OCI-LY7 (cell line): ENCODE measurements around the gene ZFP36L1. TPM values are rescaled to one million over a fixed set of nuclear protein-coding genes. Genes with fewer than 3 reads are reported as not detected.

Experiments
- Bru-seq: library from RNA; stranded (reverse); fragments of 400-500 nt; gene quantifications from one replicate; lab custom pipeline; 2021; lab: Mats Ljungman, UMichigan
- BruChase-seq, 2 experiments: library from RNA; stranded (reverse); fragments of 400-500 nt; gene quantifications; one replicate each; lab custom pipeline; 2021; lab: Mats Ljungman, UMichigan
- BruUV-seq: library from RNA; stranded (reverse); fragments of 400-500 nt; replicated peaks from 2 replicates; lab custom pipeline; 2021; lab: Mats Ljungman, UMichigan
- CTCF ChIA-PET: fragments of 300-600 bp; sonication (Branson Sonifier 250); formaldehyde crosslinking; loops from one replicate; lab custom pipeline; 2022; ENCODE audit warnings: antibody characterized with exemption; ENCODE audit not compliant: unreplicated experiment; lab: Charles Lee
- POLR2A ChIA-PET: fragments of 300-600 bp; sonication (Branson Sonifier 250); formaldehyde crosslinking; loops from one replicate; lab custom pipeline; 2022; ENCODE audit warnings: antibody characterized with exemption; lab: Charles Lee
- DNase-seq: peaks from one replicate; pipeline ENCODE4 v3.0.0-alpha.2; 2015; ENCODE audit warnings: low spot score
- H2AFZ ChIP-seq: fragments of 200-600 bp; sonication (generic), shearing (Covaris generic); 2 replicates; pipeline ENCODE4 v1.6.1; 2014; ENCODE audit warnings: mild to moderate bottlenecking, antibody characterized with exemption, low read length, moderate library complexity
- H3K27ac ChIP-seq: fragments of 200-600 bp; sonication (generic); 2 replicates; pipeline ENCODE4 v1.5.1; 2014; ENCODE audit warnings: mixed run types, low read depth, mild to moderate bottlenecking, moderate library complexity, low read length, inconsistent platforms; ENCODE audit not compliant: poor library complexity, severe bottlenecking
- H3K36me3 ChIP-seq: fragments of 200-600 bp; sonication (generic); 2 replicates; pipeline ENCODE4 v1.6.1; 2014; ENCODE audit warnings: mild to moderate bottlenecking, antibody characterized with exemption, low read length, moderate library complexity, mixed read lengths; ENCODE audit not compliant: insufficient read depth
- H3K4me1 ChIP-seq: fragments of 200-600 bp; sonication (generic); 2 replicates; pipeline ENCODE4 v1.5.1; 2014; ENCODE audit warnings: mild to moderate bottlenecking, low read length; ENCODE audit not compliant: insufficient read depth, poor library complexity, severe bottlenecking
- H3K4me2 ChIP-seq: fragments of 200-600 bp; sonication (generic); 2 replicates; pipeline ENCODE4 v1.6.1; 2014; ENCODE audit warnings: mild to moderate bottlenecking, low read length
- H3K4me3 ChIP-seq: fragments of 200-600 bp; sonication (generic); 2 replicates; pipeline ENCODE4 v1.5.1; 2014; ENCODE audit warnings: mild to moderate bottlenecking, low read depth, low read length; ENCODE audit not compliant: poor library complexity, severe bottlenecking
- H3K79me2 ChIP-seq: fragments of 200-600 bp; sonication (generic); 2 replicates; pipeline ENCODE4 v1.6.1; 2016; ENCODE audit warnings: low read depth, mild to moderate bottlenecking, low read length, moderate library complexity, mixed read lengths; ENCODE audit not compliant: insufficient read depth
- H3K9me2 ChIP-seq: fragments of 200-600 bp; sonication (generic); 2 replicates; pipeline ENCODE4 v1.6.1; 2016; ENCODE audit warnings: mild to moderate bottlenecking, low read length, mixed read lengths; ENCODE audit not compliant: insufficient read depth
- H3K9me3 ChIP-seq: fragments of 200-600 bp; sonication (generic); 2 replicates; pipeline ENCODE4 v1.6.1; 2014; ENCODE audit warnings: mild to moderate bottlenecking, mixed run types, low read length, mixed read lengths
- H4K20me1 ChIP-seq: fragments of 200-600 bp; sonication (generic); 2 replicates; pipeline ENCODE4 v1.6.1; 2014; ENCODE audit warnings: mild to moderate bottlenecking, antibody characterized with exemption, low read length, moderate library complexity, mixed read lengths; ENCODE audit not compliant: insufficient read depth
- CTCF ChIP-seq: fragments of 200-600 bp; sonication (generic); conservative IDR thresholded peaks from 2 replicates; pipeline ENCODE4 v1.5.1; 2014; ENCODE audit warnings: mild to moderate bottlenecking, antibody characterized with exemption, low read length, moderate library complexity, mixed read lengths
- EZH2phosphoT487 ChIP-seq: fragments of 200-600 bp; sonication (generic); IDR thresholded peaks from 2 replicates; pipeline ENCODE4 v1.6.1; 2018; ENCODE audit warnings: low read depth, borderline replicate concordance, mild to moderate bottlenecking, mixed run types, antibody characterized with exemption, low read length, moderate library complexity, mixed read lengths
- intact Hi-C: fragments of 100-400 bp; cut with micrococcal nuclease; formaldehyde crosslinking; loops from one replicate; pipeline ENCODE4 v1.10.0; 2022; ENCODE audit not compliant: unreplicated experiment
- long read RNA-seq: library from polyadenylated mRNA; stranded (forward); transcript quantifications from one replicate; pipeline ENCODE4 v2.0.0, GENCODE V29; 2022
- total RNA-seq, 2 experiments: library from RNA; depleted of rRNA in 1 of 2; stranded (reverse); fragments of >200 nt in 1 of 2; shearing (Covaris generic) in 1 of 2; gene quantifications; 2 replicates each; pipeline ENCODE4 v1.2.3, GENCODE V29; 2014 to 2022

ZFP36L1 gene
- total RNA-seq (2014; rRNA removed; shearing (Covaris generic)) (24.2 and 25.6 TPM in 2 replicates), total RNA-seq (2022) (51.4 and 57.0 TPM in 2 replicates), Bru-seq, nascent RNA (percentile 96 among the genes with signal in this experiment), BruChase-seq, experiment 1, labeled RNA remaining after a 6-hour chase (percentile 89 among the genes with signal in this experiment), BruChase-seq, experiment 2, labeled RNA remaining after a 2-hour chase (percentile 95 among the genes with signal in this experiment)
- long read RNA-seq, transcript ZFP36L1-202 (2 exons, 3,190 nt): major isoform, 41 of 92 reads
- long read RNA-seq, partial matches to known transcripts: 0 of 92 reads
- long read RNA-seq, other reads (novel, unspliced or antisense): 49 of 92 reads

GRCh38 chr14:68792979-68793733, at the start of gene ZFP36L1:
Gene ZFP36L1 (minus strand): TSS chr14:68793067. CDS start chr14:68792938, 129 bp downstream.
- ChIA-PET CTCF (interaction anchor here (0.5 to 1.5 kb wide), 5 partner anchors 23 to 842 kb away, joined by 3 to 6 read pairs (median 3); no protein-coding TSS in a partner anchor), POLR2A (interaction anchor here (0.6 to 7.1 kb wide), 29 partner anchors 9 to 1017 kb away, joined by 3 to 126 read pairs (median 5); no protein-coding TSS in a partner anchor)
- H3K79me2 ChIP-seq: peaks cover 61% of the 10 kb centered on the region
- intact Hi-C loops: loop anchor here (1.0 to 5.0 kb wide), 5 partner anchors 21 to 819 kb away; partner anchors contain the start of gene SUSD6
- peak within 1 kb of the TSS; percentile 96 for H3K4me2 ChIP-seq
- no TSS peak for BruUV-seq
- no peaks in the 10 kb centered on the region for H3K9me2 ChIP-seq
- peak within 1 kb of the TSS; percentile 6; the same call in 1 of the 2 replicates for H2AFZ ChIP-seq
- DNase-seq: peak; percentile 94
- peak within 1 kb of the TSS; percentile 92 for H3K27ac ChIP-seq
- peaks cover 51% of the 10 kb centered on the region for H3K4me1 ChIP-seq
- H3K9me3 ChIP-seq: no peaks in the 10 kb centered on the region
- peaks cover 25% of the 10 kb centered on the region for H4K20me1 ChIP-seq
- peak within 1 kb of the TSS; percentile 87 for H3K4me3 ChIP-seq
- no peak; the same call in 1 of the 2 replicates for TF ChIP-seq CTCF
- TF ChIP-seq EZH2phosphoT487: no peak
- peaks cover 47% of the 10 kb centered on the region for H3K36me3 ChIP-seq

GRCh38 chr14:68842298-68842697, 49.4 kb upstream of the ZFP36L1 start:
- no peak overlapping the region for H3K4me3 ChIP-seq
- CTCF ChIA-PET: no interaction called here
- H3K27ac ChIP-seq: no peak overlapping the region
- intact Hi-C loops: loop anchor here (5.0 kb wide), 1 partner anchor 900 kb away; no protein-coding TSS in a partner anchor
- BruUV-seq: no TSS peak
- no peaks in the 10 kb centered on the region for H4K20me1 ChIP-seq
- no peak overlapping the region for H3K4me2 ChIP-seq
- H3K36me3 ChIP-seq: no peaks in the 10 kb centered on the region
- H2AFZ ChIP-seq: no peak overlapping the region
- H3K9me3 ChIP-seq: 0 out of 2 replicates have a peak, but pooled peaks cover 2% of the 10 kb centered on the region
- no peaks in the 10 kb centered on the region for H3K79me2 ChIP-seq
- H3K9me2 ChIP-seq: no peaks in the 10 kb centered on the region
- no peak for DNase-seq
- TF ChIP-seq CTCF: no peak
- no peak for TF ChIP-seq EZH2phosphoT487
- peaks cover 5% of the 10 kb centered on the region for H3K4me1 ChIP-seq
- POLR2A ChIA-PET: no interaction called here
